Measurements from ENCODE around the gene OR9K2. TPM values are rescaled to one million over a fixed set of nuclear protein-coding genes. Genes with fewer than 3 reads are reported as not detected.

The OR9K2 gene
- total RNA-seq, 1 experiment from 2014 or later, result not detected

DNA sequence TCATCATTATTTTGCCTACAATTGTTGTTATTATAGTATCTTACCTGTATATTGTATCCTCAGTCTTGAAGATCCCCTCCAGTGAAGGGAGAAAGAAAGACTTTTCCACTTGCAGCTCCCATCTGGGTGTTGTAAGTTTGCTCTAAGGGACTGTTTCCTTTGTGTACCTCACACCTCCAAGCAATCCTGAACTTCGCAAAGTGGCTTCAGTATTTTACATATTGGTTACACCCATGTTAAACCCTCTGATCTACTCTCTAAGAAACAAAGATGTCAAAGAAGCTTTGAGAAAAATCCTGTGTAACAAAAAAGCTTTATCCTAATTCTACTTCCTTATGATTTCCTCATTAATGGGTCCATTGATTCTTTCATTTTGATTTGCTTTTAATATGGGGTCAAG lies 10.1 kb upstream of the OR9K2 start:
- no peaks in the 10 kb centered on the region for H3K9me2 ChIP-seq (replicated peaks; ENCODE audit: low read length)
- no TSS peak for BruUV-seq (replicated peaks)
- DNase-seq (no peak), ATAC-seq (no peak)
- no peak overlapping the region for H3K27ac ChIP-seq (ENCODE audit: low read length)
- H3K4me2 ChIP-seq (ENCODE audit: low read length), result no peak overlapping the region
- peaks cover 32% of the 10 kb centered on the region for H3K27me3 ChIP-seq (ENCODE audit: low read length)
- H3K9me3 ChIP-seq (ENCODE audit: low read length), result no peaks in the 10 kb centered on the region
- CTCF ChIA-PET, result no interaction called here
- TF ChIP-seq, protein P1, sequence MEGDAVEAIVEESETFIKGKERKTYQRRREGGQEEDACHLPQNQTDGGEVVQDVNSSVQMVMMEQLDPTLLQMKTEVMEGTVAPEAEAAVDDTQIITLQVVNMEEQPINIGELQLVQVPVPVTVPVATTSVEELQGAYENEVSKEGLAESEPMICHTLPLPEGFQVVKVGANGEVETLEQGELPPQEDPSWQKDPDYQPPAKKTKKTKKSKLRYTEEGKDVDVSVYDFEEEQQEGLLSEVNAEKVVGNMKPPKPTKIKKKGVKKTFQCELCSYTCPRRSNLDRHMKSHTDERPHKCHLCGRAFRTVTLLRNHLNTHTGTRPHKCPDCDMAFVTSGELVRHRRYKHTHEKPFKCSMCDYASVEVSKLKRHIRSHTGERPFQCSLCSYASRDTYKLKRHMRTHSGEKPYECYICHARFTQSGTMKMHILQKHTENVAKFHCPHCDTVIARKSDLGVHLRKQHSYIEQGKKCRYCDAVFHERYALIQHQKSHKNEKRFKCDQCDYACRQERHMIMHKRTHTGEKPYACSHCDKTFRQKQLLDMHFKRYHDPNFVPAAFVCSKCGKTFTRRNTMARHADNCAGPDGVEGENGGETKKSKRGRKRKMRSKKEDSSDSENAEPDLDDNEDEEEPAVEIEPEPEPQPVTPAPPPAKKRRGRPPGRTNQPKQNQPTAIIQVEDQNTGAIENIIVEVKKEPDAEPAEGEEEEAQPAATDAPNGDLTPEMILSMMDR (conservative IDR thresholded peaks at IDR 0.05; ENCODE audit: low read depth, low read length), result no peak
- TF ChIP-seq EZH2 (IDR thresholded peaks at IDR 0.05; ENCODE audit: low read length, unreplicated experiment) (no peak), EZH2phosphoT487 (IDR thresholded peaks at IDR 0.05; ENCODE audit: borderline replicate concordance, low read length) (no peak)
- no peak overlapping the region for H3K4me3 ChIP-seq (ENCODE audit: low read length)
- H3K4me1 ChIP-seq (ENCODE audit: insufficient read depth, low read length), result no peaks in the 10 kb centered on the region
- H3K79me2 ChIP-seq (ENCODE audit: low read length), result no peaks in the 10 kb centered on the region
- no peak overlapping the region for H3K9ac ChIP-seq (ENCODE audit: low read length)
- no peak overlapping the region for H2AFZ ChIP-seq (ENCODE audit: low read length)
- H4K20me1 ChIP-seq (ENCODE audit: low read length), result no peaks in the 10 kb centered on the region
- H3K36me3 ChIP-seq (ENCODE audit: low read depth, low read length), result no peaks in the 10 kb centered on the region
- intact Hi-C loops (cut with micrococcal nuclease), result no loop called here
- H3F3A ChIP-seq (ENCODE audit: low read length, unreplicated experiment), result no peaks in the 10 kb centered on the region
- POLR2A ChIA-PET (ENCODE audit: unreplicated experiment), result no interaction called here

DNA sequence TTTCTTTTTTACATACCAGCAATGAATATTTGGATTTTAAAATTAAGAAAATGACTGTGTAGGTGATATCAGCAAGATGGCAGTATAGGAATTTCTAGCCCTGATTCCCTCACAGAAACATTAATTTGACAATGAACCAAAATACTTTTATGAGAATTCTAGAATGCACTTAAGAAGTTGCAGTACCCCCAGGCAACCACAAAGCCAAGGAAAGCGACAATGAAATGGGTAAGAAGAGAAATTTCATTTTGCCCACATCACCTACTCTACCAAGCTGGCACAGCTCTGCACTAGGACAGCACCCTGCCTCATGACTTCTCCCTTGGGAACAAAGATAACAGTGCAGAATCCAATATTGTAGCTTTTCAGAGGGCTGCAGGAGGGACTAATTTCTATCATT lies 6.6 kb downstream of the OR9K2 start:
- peak; percentile 9 for DNase-seq
- no TSS peak for BruUV-seq (replicated peaks)
- no peak overlapping the region for H3K9ac ChIP-seq (ENCODE audit: low read length)

More for the DNA sequence above, 6.6 kb downstream of the OR9K2 start:
- ATAC-seq, result no peak
- H3K4me1 ChIP-seq (ENCODE audit: insufficient read depth, low read length), result no peaks in the 10 kb centered on the region
- H3K36me3 ChIP-seq (ENCODE audit: low read depth, low read length), result no peaks in the 10 kb centered on the region
- H3K4me2 ChIP-seq (ENCODE audit: low read length), result no peak overlapping the region
- intact Hi-C loops (cut with micrococcal nuclease), result no loop called here
- ChIA-PET POLR2A (ENCODE audit: unreplicated experiment) (no interaction called here), CTCF (no interaction called here)
- no peaks in the 10 kb centered on the region for H3K9me3 ChIP-seq (ENCODE audit: low read length)
- H3F3A ChIP-seq (ENCODE audit: low read length, unreplicated experiment), result no peaks in the 10 kb centered on the region
- no peaks in the 10 kb centered on the region for H4K20me1 ChIP-seq (ENCODE audit: low read length)
- TF ChIP-seq, protein P1 (conservative IDR thresholded peaks at IDR 0.05; ENCODE audit: low read depth, low read length), result peak; percentile 33; the same call in 1 of the 2 replicates
- no peak for TF ChIP-seq EZH2phosphoT487 (IDR thresholded peaks at IDR 0.05; ENCODE audit: borderline replicate concordance, low read length)
- no peak overlapping the region for H3K4me3 ChIP-seq (ENCODE audit: low read length)
- H2AFZ ChIP-seq (ENCODE audit: low read length), result no peak overlapping the region
- H3K79me2 ChIP-seq (ENCODE audit: low read length), result no peaks in the 10 kb centered on the region
- peaks cover 9% of the 10 kb centered on the region; the same call in 1 of the 2 replicates for H3K27me3 ChIP-seq (ENCODE audit: low read length)
- no peaks in the 10 kb centered on the region for H3K9me2 ChIP-seq (replicated peaks; ENCODE audit: low read length)
- no peak overlapping the region for H3K27ac ChIP-seq (ENCODE audit: low read length)
